ENCODE data around the gene SLC44A4.

The SLC44A4 gene

DNA sequence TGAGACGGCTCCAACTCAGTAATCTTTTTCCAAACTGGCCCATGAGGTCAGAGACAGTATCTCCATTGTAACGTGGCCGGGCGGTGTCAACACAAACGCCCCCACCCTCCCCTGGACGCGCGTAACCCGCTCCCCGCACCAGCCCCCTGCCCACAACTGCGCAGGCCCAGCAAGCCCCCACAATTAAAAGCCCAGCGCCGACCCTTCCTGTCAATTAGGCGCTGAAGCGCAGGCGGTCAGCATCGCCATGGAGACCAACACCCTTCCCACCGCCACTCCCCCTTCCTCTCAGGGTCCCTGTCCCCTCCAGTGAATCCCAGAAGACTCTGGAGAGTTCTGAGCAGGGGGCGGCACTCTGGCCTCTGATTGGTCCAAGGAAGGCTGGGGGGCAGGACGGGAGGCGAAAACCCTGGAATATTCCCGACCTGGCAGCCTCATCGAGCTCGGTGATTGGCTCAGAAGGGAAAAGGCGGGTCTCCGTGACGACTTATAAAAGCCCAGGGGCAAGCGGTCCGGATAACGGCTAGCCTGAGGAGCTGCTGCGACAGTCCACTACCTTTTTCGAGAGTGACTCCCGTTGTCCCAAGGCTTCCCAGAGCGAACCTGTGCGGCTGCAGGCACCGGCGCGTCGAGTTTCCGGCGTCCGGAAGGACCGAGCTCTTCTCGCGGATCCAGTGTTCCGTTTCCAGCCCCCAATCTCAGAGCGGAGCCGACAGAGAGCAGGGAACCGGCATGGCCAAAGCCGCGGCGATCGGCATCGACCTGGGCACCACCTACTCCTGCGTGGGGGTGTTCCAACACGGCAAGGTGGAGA, 63.6 kb downstream of the SLC44A4 start, which contains the start of the genes HSPA1A and HSPA1L:
TSS of gene HSPA1A (plus strand) at position 519 of the 814 bp plus-strand sequence. CDS start at position 733, 214 bp downstream.
TSS of gene HSPA1L (minus strand) at position 259 of the 814 bp plus-strand sequence. CDS start 3,311 bp downstream, outside the sequence.
- DNase-seq (ENCODE audit: low read depth): peak; percentile 80
- H3K4me3 ChIP-seq (ENCODE audit: low read depth, low read length): peak within 1 kb of the TSS; percentile 64

DNA sequence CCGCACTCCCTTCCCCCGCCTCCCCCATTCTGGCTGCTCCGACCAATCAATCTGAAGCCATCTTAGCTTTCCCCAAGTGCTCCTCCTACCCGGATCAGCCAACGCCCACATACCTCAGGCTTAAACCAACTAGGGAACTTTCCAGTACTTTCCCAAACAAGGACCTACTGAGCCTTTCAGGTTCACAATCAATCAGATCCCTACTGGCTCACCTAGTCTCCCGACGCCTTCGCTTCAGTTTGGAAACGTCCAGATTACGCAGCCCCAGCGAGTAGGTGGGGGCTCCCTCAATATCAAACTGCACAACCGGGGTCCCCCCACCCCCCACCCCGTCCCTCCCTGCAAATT, 64.1 kb downstream of the SLC44A4 start:
- H3K4me3 ChIP-seq (ENCODE audit: low read depth, low read length): peak overlapping the region; percentile 64
- DNase-seq (ENCODE audit: low read depth): peak; percentile 93

DNA sequence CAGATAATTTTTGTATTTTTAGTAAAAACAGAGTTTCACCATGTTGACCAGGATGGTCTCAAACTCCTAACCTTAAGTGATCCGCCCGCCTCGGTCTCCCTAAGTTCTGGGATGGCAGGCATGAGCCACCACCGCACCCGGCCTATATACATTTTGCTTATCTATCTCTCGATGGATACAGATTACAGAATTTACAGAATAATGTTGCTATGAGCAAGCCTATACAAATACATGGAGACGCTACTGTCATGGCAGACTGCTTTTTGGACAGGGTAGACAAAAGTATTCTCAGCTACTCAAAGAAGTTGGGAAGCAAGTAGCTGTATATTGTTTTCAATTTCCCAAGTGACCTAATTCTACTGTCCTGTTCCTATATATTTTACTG, 65.3 kb downstream of the SLC44A4 start:
- no peak overlapping the region for H3K4me3 ChIP-seq (ENCODE audit: low read depth, low read length)
- no peak for DNase-seq (ENCODE audit: low read depth)

Measured in skeletal muscle cell (primary cell).